KMS-11 (cell line): ENCODE data around the gene WDR64.

Experiments
- H2AFZ ChIP-seq: fragments of 200-600 bp; sonication (generic); 2 replicates; pipeline ENCODE4 v1.6.1; 2016; ENCODE audit warnings: antibody characterized with exemption, mixed run types, low read depth
- H3K27ac ChIP-seq: fragments of 200-600 bp; sonication (generic); 2 replicates; pipeline ENCODE4 v1.6.1; 2016; ENCODE audit warnings: mild to moderate bottlenecking, mixed run types
- H3K27me3 ChIP-seq: fragments of 200-600 bp; sonication (generic); 2 replicates; pipeline ENCODE4 v1.6.1; 2017; ENCODE audit warnings: mild to moderate bottlenecking, low read depth, mixed run types, moderate library complexity; ENCODE audit not compliant: insufficient read depth
- H3K36me3 ChIP-seq: fragments of 200-600 bp; sonication (generic); 2 replicates; pipeline ENCODE4 v1.6.1; 2017; ENCODE audit warnings: mild to moderate bottlenecking, mixed run types; ENCODE audit not compliant: insufficient read depth
- H3K4me1 ChIP-seq: fragments of 200-600 bp; sonication (generic); 2 replicates; pipeline ENCODE4 v1.6.1; 2016; ENCODE audit warnings: mild to moderate bottlenecking, low read depth, mixed run types; ENCODE audit not compliant: poor library complexity, severe bottlenecking
- H3K4me2 ChIP-seq: fragments of 200-600 bp; sonication (generic); 2 replicates; pipeline ENCODE4 v1.7.0; 2016; ENCODE audit warnings: mild to moderate bottlenecking, mixed run types
- H3K4me3 ChIP-seq: fragments of 200-600 bp; sonication (generic); IDR thresholded peaks from 2 replicates; pipeline ENCODE4 v1.6.1; 2017; ENCODE audit warnings: low read depth, low read length, mixed read lengths; ENCODE audit not compliant: insufficient read depth
- H3K79me2 ChIP-seq: fragments of 200-600 bp; sonication (generic); 2 replicates; pipeline ENCODE4 v1.6.1; 2016; ENCODE audit warnings: low read depth, mixed run types; ENCODE audit not compliant: insufficient read depth
- H3K9ac ChIP-seq: fragments of 200-600 bp; sonication (generic); 2 replicates; pipeline ENCODE4 v1.6.1; 2016; ENCODE audit warnings: mild to moderate bottlenecking, mixed run types
- H4K20me1 ChIP-seq: fragments of 200-600 bp; sonication (generic); 2 replicates; pipeline ENCODE4 v1.6.1; 2016; ENCODE audit warnings: mild to moderate bottlenecking, mixed run types; ENCODE audit not compliant: insufficient read depth
- TF ChIP-seq, protein P1 (sequence below): fragments of 200-600 bp; sonication (generic); conservative IDR thresholded peaks from 2 replicates; pipeline ENCODE4 v1.6.1; 2017; ENCODE audit warnings: low read depth, mild to moderate bottlenecking, antibody characterized with exemption, low read length, moderate library complexity, mixed read lengths

WDR64 gene

DNA sequence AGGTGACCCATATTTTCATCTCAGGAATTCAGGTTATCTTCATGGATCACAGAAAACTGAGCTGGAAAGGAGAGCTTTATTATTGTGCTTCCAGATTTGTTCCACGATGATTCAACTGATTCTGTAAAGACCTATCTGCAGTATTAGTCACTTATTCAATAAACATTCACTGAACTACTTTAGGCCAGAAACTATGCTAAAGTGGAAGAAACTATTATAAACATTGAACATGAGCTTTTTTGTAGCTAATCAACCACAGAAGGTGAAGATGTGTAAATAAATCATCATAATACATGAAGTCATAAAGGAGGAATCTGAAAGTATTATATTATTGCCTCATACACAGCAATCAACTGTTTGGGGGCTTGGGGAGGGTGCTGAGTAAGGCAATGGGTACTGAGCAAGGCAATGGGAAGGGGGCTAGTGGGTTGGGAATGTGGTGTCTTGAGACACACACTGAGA lies 165.3 kb downstream of the WDR64 start:
- TF ChIP-seq, protein P1, sequence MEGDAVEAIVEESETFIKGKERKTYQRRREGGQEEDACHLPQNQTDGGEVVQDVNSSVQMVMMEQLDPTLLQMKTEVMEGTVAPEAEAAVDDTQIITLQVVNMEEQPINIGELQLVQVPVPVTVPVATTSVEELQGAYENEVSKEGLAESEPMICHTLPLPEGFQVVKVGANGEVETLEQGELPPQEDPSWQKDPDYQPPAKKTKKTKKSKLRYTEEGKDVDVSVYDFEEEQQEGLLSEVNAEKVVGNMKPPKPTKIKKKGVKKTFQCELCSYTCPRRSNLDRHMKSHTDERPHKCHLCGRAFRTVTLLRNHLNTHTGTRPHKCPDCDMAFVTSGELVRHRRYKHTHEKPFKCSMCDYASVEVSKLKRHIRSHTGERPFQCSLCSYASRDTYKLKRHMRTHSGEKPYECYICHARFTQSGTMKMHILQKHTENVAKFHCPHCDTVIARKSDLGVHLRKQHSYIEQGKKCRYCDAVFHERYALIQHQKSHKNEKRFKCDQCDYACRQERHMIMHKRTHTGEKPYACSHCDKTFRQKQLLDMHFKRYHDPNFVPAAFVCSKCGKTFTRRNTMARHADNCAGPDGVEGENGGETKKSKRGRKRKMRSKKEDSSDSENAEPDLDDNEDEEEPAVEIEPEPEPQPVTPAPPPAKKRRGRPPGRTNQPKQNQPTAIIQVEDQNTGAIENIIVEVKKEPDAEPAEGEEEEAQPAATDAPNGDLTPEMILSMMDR: no peak
- no peak overlapping the region for H3K4me2 ChIP-seq
- no peak overlapping the region for H3K27ac ChIP-seq

DNA sequence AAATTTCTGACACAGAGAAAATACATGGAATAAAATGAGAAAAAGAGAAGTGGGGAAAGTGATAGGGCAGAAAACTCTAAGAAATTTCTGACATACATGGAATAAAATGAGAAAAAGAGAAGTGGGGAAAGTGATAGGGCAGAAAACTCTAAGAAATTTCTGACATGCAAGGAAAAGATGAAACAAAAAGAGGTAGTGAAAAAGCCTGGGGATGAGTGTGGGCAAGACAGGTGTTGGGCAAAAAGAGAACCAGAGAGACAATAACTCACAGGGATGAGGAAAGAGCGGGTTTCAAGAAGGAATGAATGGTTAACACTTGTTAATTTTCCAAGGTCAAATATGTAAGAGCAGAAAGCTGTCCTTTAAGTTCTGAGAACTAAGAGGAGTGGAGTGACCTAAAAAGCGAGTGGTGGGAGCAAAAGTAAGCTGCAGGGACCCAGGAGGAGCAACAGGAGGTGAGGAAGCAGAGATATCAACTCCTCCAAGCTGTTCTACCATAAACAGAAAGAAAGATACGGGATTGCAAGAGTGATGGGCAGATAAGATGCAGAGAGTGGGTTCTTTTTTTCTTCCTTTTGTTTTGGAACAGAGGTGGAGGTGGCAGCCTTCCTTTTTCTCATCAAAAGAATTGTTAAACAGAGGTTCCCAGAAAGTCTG lies 166.0 kb downstream of the WDR64 start:
- no peaks in the 10 kb centered on the region for H3K36me3 ChIP-seq
- H3K79me2 ChIP-seq: no peaks in the 10 kb centered on the region
- no peak overlapping the region for H3K9ac ChIP-seq
- no peaks in the 10 kb centered on the region for H3K4me1 ChIP-seq
- no peak overlapping the region for H3K27ac ChIP-seq
- TF ChIP-seq, protein P1: no peak
- H2AFZ ChIP-seq: no peak overlapping the region
- no peaks in the 10 kb centered on the region for H4K20me1 ChIP-seq
- no peak overlapping the region for H3K4me3 ChIP-seq
- no peak overlapping the region for H3K4me2 ChIP-seq
- no peaks in the 10 kb centered on the region for H3K27me3 ChIP-seq

More for the DNA sequence above, 165.3 kb downstream of the WDR64 start:
- Histone ChIP-seq H3K9ac (no peak overlapping the region), H4K20me1 (no peaks in the 10 kb centered on the region), H3K27me3 (no peaks in the 10 kb centered on the region), H3K79me2 (no peaks in the 10 kb centered on the region), H3K4me3 (no peak overlapping the region), H2AFZ (no peak overlapping the region), H3K4me1 (no peaks in the 10 kb centered on the region), H3K36me3 (no peaks in the 10 kb centered on the region)

DNA sequence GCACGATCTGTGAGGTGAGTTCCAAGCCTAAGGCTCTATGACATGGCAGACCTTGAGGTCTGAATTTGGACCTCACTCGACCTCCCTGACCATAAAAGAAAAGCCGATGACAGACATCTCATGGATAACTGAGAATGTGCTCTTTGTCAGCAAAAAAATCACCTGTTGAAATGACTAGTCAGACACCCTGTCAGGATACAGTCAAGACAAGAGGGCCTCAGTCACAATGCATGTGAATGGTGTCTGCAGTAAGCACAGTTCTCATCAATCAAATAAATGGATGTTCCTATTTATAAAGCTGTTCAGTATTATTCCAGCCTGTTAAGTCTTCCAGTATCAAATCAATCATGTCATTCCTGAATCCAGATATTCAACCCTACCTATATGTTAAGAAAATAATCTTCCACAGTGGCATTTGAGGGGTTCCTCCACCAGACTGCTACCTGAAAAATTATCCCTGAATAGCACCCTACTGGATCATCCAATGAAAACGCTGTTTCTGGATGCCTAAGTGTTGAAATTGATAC lies 167.3 kb downstream of the WDR64 start:
- Histone ChIP-seq H3K4me1 (no peaks in the 10 kb centered on the region), H3K4me2 (no peak overlapping the region), H3K27me3 (no peaks in the 10 kb centered on the region), H2AFZ (no peak overlapping the region), H3K36me3 (no peaks in the 10 kb centered on the region), H3K4me3 (no peak overlapping the region), H3K9ac (no peak overlapping the region), H4K20me1 (no peaks in the 10 kb centered on the region), H3K79me2 (no peaks in the 10 kb centered on the region), H3K27ac (no peak overlapping the region)
- TF ChIP-seq, protein P1: no peak

DNA sequence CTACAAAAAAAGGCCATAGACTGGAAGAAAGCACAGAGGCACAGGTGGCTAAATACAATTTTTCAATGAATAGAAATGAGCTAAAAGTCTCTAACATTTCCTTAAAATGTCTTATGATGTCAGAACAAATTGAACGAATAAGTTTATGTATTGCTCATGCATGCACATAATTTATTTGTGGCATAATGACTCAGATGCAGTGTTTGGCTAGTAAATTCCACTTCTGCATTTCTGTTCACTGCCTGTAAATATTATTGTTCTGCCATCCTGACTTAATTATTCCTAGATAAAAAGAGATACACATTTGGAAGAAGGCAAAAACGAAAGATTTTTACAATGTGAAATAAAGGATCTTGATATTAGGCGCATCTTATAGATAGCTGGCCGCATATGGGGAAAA lies 169.3 kb downstream of the WDR64 start:
- Histone ChIP-seq H3K79me2 (no peaks in the 10 kb centered on the region), H3K4me1 (peaks cover 9% of the 10 kb centered on the region), H2AFZ (no peak overlapping the region), H3K27ac (no peak overlapping the region), H3K36me3 (no peaks in the 10 kb centered on the region), H3K9ac (no peak overlapping the region), H3K4me3 (no peak overlapping the region), H3K4me2 (no peak overlapping the region), H4K20me1 (no peaks in the 10 kb centered on the region), H3K27me3 (no peaks in the 10 kb centered on the region)
- TF ChIP-seq, protein P1: no peak
